ENCODE measurements around the gene RASA3.

GRCh38 chr13:114065926-114066774 lies 66.3 kb downstream of the RASA3 start:
- TF ChIP-seq HIVEP1 (CRISPR knock-in tag; IDR thresholded peaks at IDR 0.05) (no peak), E4F1 (CRISPR knock-in tag; IDR thresholded peaks at IDR 0.05; ENCODE audit: borderline replicate concordance) (no peak), CTCF (IDR thresholded peaks at IDR 0.05 in 2 of 3, conservative IDR thresholded peaks at IDR 0.05 in 1 of 3; ENCODE audit: insufficient read depth in 2 of 3, low read depth in 1 of 3, low read length in 3 of 3) (no peak), EP300 (IDR thresholded peaks at IDR 0.05; ENCODE audit: low read length) (no peak), NONO (IDR thresholded peaks at IDR 0.05; ENCODE audit: low read depth in 2 of 2, low read length in 1 of 2) (no peak), TRIM25 (IDR thresholded peaks at IDR 0.05; ENCODE audit: borderline replicate concordance) (no peak), GTF2F1 (IDR thresholded peaks at IDR 0.05; ENCODE audit: low read depth, low read length) (no peak), DPF2 (IDR thresholded peaks at IDR 0.05) (no peak), RAD21 (CRISPR knock-in tag; conservative IDR thresholded peaks at IDR 0.05 in 1 of 2, IDR thresholded peaks at IDR 0.05 in 1 of 2) (no peak), ZNF324 (CRISPR knock-in tag; IDR thresholded peaks at IDR 0.05) (no peak), E2F5 (CRISPR knock-in tag; IDR thresholded peaks at IDR 0.05) (no peak), POLR2A (conservative IDR thresholded peaks at IDR 0.05) (no peak)

Measured in K562 (cell line).